HCT116 (cell line): Measurements from ENCODE around the gene ZFX. TPM values are rescaled to one million over a fixed set of nuclear protein-coding genes. Genes with fewer than 3 reads are reported as not detected.

Experiments
- ATAC-seq: fragments of 200-7000 bp; cut with Tn5 transposase; 2 replicates; pipeline ENCODE4 v1.9.1; 2020; ENCODE audit warnings: mild to moderate bottlenecking, moderate library complexity
- BruUV-seq: library from RNA; stranded (reverse); fragments of 400-500 nt; replicated peaks from 2 replicates; lab custom pipeline; 2021; lab: Mats Ljungman, UMichigan
- CTCF ChIA-PET: fragments of 300-600 bp; sonication (Branson Sonifier 250); formaldehyde crosslinking; loops from one replicate; lab custom pipeline; 2021; ENCODE audit warnings: antibody characterized with exemption; lab: Charles Lee
- POLR2A ChIA-PET: fragments of 300-600, 350-600 bp; sonication (Branson Sonifier 250); formaldehyde crosslinking; loops from one replicate; lab custom pipeline; 2021; ENCODE audit warnings: antibody characterized with exemption; lab: Charles Lee
- RAD21 ChIA-PET, 2 experiments: fragments of 300-600 bp; sonication (Branson Sonifier 250); formaldehyde crosslinking; loops; one replicate each; lab custom pipeline; 2023; ENCODE audit warnings: low total read pairs in 2 of 2; ENCODE audit not compliant: uncharacterized antibody in 2 of 2, unreplicated experiment in 2 of 2, low non-redundant PET in 1 of 2; lab: Charles Lee
- DNase-seq: peaks from one replicate; pipeline ENCODE4 v3.0.0-alpha.2; 2010; ENCODE audit warnings: low read depth, low spot score
- H2AFZ ChIP-seq: fragments of 200-600 bp; shearing (Covaris generic), sonication (generic); 2 replicates; pipeline ENCODE4 v1.6.1; 2017; ENCODE audit warnings: low read depth, mixed run types, mixed read lengths, antibody characterized with exemption, low read length; ENCODE audit not compliant: poor library complexity, severe bottlenecking
- H3K27ac ChIP-seq: 2 replicates; pipeline ENCODE4 v1.5.1; 2012; ENCODE audit warnings: low read depth, low read length
- H3K27me3 ChIP-seq: fragments of 200-600 bp; sonication (generic); 2 replicates; pipeline ENCODE4 v1.6.1; 2016; ENCODE audit warnings: mixed run types, low read length, mixed read lengths; ENCODE audit not compliant: insufficient read depth
- H3K36me3 ChIP-seq, 2 experiments: fragments of 200-500 bp in 1 of 2; fragments of 200-600 bp in 1 of 2; sonication (Bioruptor generic) in 1 of 2; sonication (generic) in 1 of 2; 2 replicates each; pipeline versions ENCODE4 v1.5.1 to v1.6.1; 2014 to 2016; ENCODE audit warnings: low read length in 2 of 2, inconsistent platforms in 1 of 2, mixed read lengths in 1 of 2, mixed run types in 1 of 2; ENCODE audit not compliant: insufficient read depth in 2 of 2, control insufficient read depth in 1 of 2
- H3K4me1 ChIP-seq, 2 experiments: fragments of 200-600 bp in 1 of 2; sonication (generic) in 1 of 2; 2 replicates each; pipeline versions ENCODE4 v1.5.1 to v1.6.1; 2012 to 2017; ENCODE audit warnings: low read length in 2 of 2, inconsistent platforms in 1 of 2, mild to moderate bottlenecking in 1 of 2, mixed read lengths in 1 of 2, mixed run types in 1 of 2, moderate library complexity in 1 of 2; ENCODE audit not compliant: insufficient read depth in 2 of 2, control insufficient read depth in 1 of 2
- H3K4me2 ChIP-seq: fragments of 200-600 bp; sonication (generic); 2 replicates; pipeline ENCODE4 v1.6.1; 2017; ENCODE audit warnings: mixed run types, low read length, mixed read lengths
- H3K4me3 ChIP-seq, 2 experiments: fragments of 200-600 bp in 1 of 2; sonication (generic) in 1 of 2; replicated peaks in 1 of 2; 2 replicates each; pipeline ENCODE4 v1.5.1; 2011 to 2016; ENCODE audit warnings: low read length in 2 of 2, control low read depth in 1 of 2, low read depth in 1 of 2, mild to moderate bottlenecking in 1 of 2, mixed read lengths in 1 of 2, mixed run types in 1 of 2
- H3K79me2 ChIP-seq: fragments of 200-600 bp; sonication (generic); 2 replicates; pipeline ENCODE4 v1.6.1; 2017; ENCODE audit warnings: mild to moderate bottlenecking, mixed run types, low read length, moderate library complexity, mixed read lengths; ENCODE audit not compliant: insufficient read depth
- H3K9ac ChIP-seq: fragments of 200-600 bp; sonication (generic); 2 replicates; pipeline ENCODE4 v1.6.1; 2016; ENCODE audit warnings: low read length, mixed read lengths
- H3K9me2 ChIP-seq: fragments of 200-600 bp; sonication (generic), shearing (Covaris generic); 2 replicates; pipeline ENCODE4 v1.6.1; 2017; ENCODE audit warnings: mixed run types, mild to moderate bottlenecking, moderate library complexity; ENCODE audit not compliant: insufficient read depth
- H3K9me3 ChIP-seq, 2 experiments: fragments of 200-500 bp in 1 of 2; fragments of 200-600 bp in 1 of 2; sonication (Bioruptor generic) in 1 of 2; sonication (generic) in 1 of 2; 2 replicates each; pipeline ENCODE4 v1.6.1; 2014 to 2017; ENCODE audit warnings: low read length in 2 of 2, mixed read lengths in 2 of 2, inconsistent platforms in 1 of 2, low read depth in 1 of 2, mild to moderate bottlenecking in 1 of 2, mixed run types in 1 of 2, moderate library complexity in 1 of 2; ENCODE audit not compliant: control insufficient read depth in 1 of 2, insufficient read depth in 1 of 2
- H4K20me1 ChIP-seq: fragments of 200-600 bp; sonication (generic), shearing (Covaris generic); 2 replicates; pipeline ENCODE4 v1.6.1; 2017; ENCODE audit warnings: mixed run types, mild to moderate bottlenecking, moderate library complexity; ENCODE audit not compliant: insufficient read depth
- ATF3 ChIP-seq: IDR thresholded peaks from 2 replicates; pipeline ENCODE4 v1.6.1; 2012
- CBX3 ChIP-seq: IDR thresholded peaks from 2 replicates; pipeline ENCODE4 v1.6.1; 2012; ENCODE audit warnings: low read depth
- CEBPB ChIP-seq: IDR thresholded peaks from 2 replicates; pipeline ENCODE4 v1.6.1; 2012; ENCODE audit warnings: low read depth
- EGR1 ChIP-seq: IDR thresholded peaks from 2 replicates; pipeline ENCODE4 v1.6.1; 2012; ENCODE audit warnings: low read depth
- ELF1 ChIP-seq: IDR thresholded peaks from 2 replicates; pipeline ENCODE4 v1.6.1; 2012; ENCODE audit warnings: low read depth, borderline replicate concordance
- EZH2 ChIP-seq: fragments of 200-600 bp; sonication (generic); IDR thresholded peaks from 2 replicates; pipeline ENCODE4 v1.6.1; 2017; ENCODE audit warnings: antibody characterized with exemption, mixed run types
- JUND ChIP-seq: IDR thresholded peaks from 2 replicates; pipeline ENCODE4 v1.6.1; 2012
- POLR2A ChIP-seq: IDR thresholded peaks from 2 replicates; pipeline ENCODE4 v1.7.0; 2011; ENCODE audit warnings: borderline replicate concordance; ENCODE audit not compliant: insufficient read depth, insufficient read length; ENCODE audit errors: extremely low read depth
- POLR2AphosphoS5 ChIP-seq: IDR thresholded peaks from 2 replicates; pipeline ENCODE4 v1.6.1; 2011; ENCODE audit warnings: mild to moderate bottlenecking, low read depth, low read length, moderate library complexity
- RAD21 ChIP-seq: IDR thresholded peaks from 2 replicates; pipeline ENCODE4 v1.6.1; 2012; ENCODE audit warnings: low read depth, mild to moderate bottlenecking
- SIN3A ChIP-seq: IDR thresholded peaks from 2 replicates; pipeline ENCODE4 v1.6.1; 2012; ENCODE audit warnings: low read depth
- SRF ChIP-seq: IDR thresholded peaks from 2 replicates; pipeline ENCODE4 v1.6.1; 2012; ENCODE audit warnings: low read depth
- TCF7L2 ChIP-seq: IDR thresholded peaks from 2 replicates; pipeline ENCODE4 v1.7.0; 2011; ENCODE audit warnings: borderline replicate concordance, inconsistent platforms; ENCODE audit not compliant: insufficient read depth, insufficient read length; ENCODE audit errors: extremely low read depth
- ZBTB33 ChIP-seq: IDR thresholded peaks from 2 replicates; pipeline ENCODE4 v1.6.1; 2011; ENCODE audit warnings: mild to moderate bottlenecking, low read length, moderate library complexity; ENCODE audit not compliant: insufficient replicate concordance; ENCODE audit errors: extremely low read depth
- ZFX ChIP-seq: fragments of 450-650 bp; IDR thresholded peaks from 2 replicates; pipeline ENCODE4 v1.6.1; 2017
- intact Hi-C: fragments of 100-400 bp; cut with micrococcal nuclease; formaldehyde crosslinking; loops from 2 replicates; pipeline ENCODE4 v1.10.0; 2022
- total RNA-seq: library from RNA; stranded (reverse); gene quantifications from one replicate; pipeline ENCODE4 v1.2.1, GENCODE V29; 2021; ENCODE audit not compliant: unreplicated experiment

Gene ZFX
- total RNA-seq, 1 experiment from 2014 or later = 28.1 TPM

- ChIA-PET POLR2A (no interaction called here), CTCF (no interaction called here), RAD21 (no interaction called here)
- no peaks in the 10 kb centered on the region for H3K9me2 ChIP-seq
- peaks cover 98% of the 10 kb centered on the region for H3K79me2 ChIP-seq
- H3K9ac ChIP-seq = no peak overlapping the region
- DNase-seq (no peak), ATAC-seq (no peak)
- H3K4me1 ChIP-seq = peaks cover 0 to 2% of the 10 kb centered on the region in 2 experiments; a peak in 2 of 4 replicates
- intact Hi-C loops = no loop called here
- H3K27me3 ChIP-seq = no peaks in the 10 kb centered on the region
- H4K20me1 ChIP-seq = no peaks in the 10 kb centered on the region
- no peak for TF ChIP-seq ZBTB33
- TF ChIP-seq TCF7L2 = no peak
- TF ChIP-seq EGR1 = no peak
- TF ChIP-seq POLR2A = no peak
- no peak for TF ChIP-seq ATF3
- no peak for TF ChIP-seq ELF1
- TF ChIP-seq POLR2AphosphoS5 = no peak
- TF ChIP-seq EZH2 = no peak
- TF ChIP-seq CBX3 = no peak
- no peak for TF ChIP-seq ZFX
- no peak for TF ChIP-seq RAD21
- no peak for TF ChIP-seq CEBPB
- TF ChIP-seq SIN3A = no peak
- TF ChIP-seq SRF = no peak
- TF ChIP-seq JUND = no peak
- no peaks in the 10 kb centered on the region for H3K9me3 ChIP-seq
- no peak overlapping the region for H3K4me2 ChIP-seq
- H2AFZ ChIP-seq = no peak overlapping the region
- H3K36me3 ChIP-seq = no peaks in the 10 kb centered on the region; a peak in 1 of 4 replicates
- H3K27ac ChIP-seq = no peak overlapping the region
- no peak overlapping the region for H3K4me3 ChIP-seq
- no TSS peak for BruUV-seq
Observed at GRCh38 chrX:24158881-24159280, 9.4 kb downstream of the ZFX start.
